Endometrial microvascular endothelial cells (primary cell): ENCODE measurements around the gene HSD11B1. TPM values are rescaled to one million over a fixed set of nuclear protein-coding genes. Genes with fewer than 3 reads are reported as not detected.

Experiments
- in situ Hi-C: cut with HindIII; loops from 2 replicates; pipeline ENCODE4 v1.10.0; 2017; ENCODE audit warnings: low sequenced_read_pairs, low pct_unique_long_range_greater_than_20kb; ENCODE audit errors: inconsistent ontology term
- total RNA-seq: library from RNA; depleted of rRNA; stranded (reverse); fragments of >200 nt; gene quantifications from one replicate; pipeline ENCODE4 v1.2.3, GENCODE V29; 2015; ENCODE audit errors: inconsistent ontology term

The HSD11B1 gene
- total RNA-seq, result 0.46 TPM

DNA sequence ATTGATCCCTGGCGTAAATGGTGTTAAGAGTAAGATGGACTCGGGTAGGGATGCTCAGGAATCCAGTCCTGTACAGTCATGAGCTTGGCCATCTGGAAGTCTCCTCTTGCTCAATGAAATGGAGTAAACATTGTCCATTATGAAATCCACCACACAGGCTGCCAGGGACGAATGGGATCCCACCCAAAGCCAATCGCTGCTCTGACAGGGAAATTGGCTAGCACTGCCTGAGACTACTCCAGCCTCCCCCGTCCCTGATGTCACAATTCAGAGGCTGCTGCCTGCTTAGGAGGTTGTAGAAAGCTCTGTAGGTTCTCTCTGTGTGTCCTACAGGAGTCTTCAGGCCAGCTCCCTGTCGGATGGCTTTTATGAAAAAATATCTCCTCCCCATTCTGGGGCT, at the start of gene HSD11B1:
TSS of gene HSD11B1 (plus strand) at position 263 of the 400 bp plus-strand sequence. CDS start at position 360, 97 bp downstream.
- in situ Hi-C loops, result no loop called here

DNA sequence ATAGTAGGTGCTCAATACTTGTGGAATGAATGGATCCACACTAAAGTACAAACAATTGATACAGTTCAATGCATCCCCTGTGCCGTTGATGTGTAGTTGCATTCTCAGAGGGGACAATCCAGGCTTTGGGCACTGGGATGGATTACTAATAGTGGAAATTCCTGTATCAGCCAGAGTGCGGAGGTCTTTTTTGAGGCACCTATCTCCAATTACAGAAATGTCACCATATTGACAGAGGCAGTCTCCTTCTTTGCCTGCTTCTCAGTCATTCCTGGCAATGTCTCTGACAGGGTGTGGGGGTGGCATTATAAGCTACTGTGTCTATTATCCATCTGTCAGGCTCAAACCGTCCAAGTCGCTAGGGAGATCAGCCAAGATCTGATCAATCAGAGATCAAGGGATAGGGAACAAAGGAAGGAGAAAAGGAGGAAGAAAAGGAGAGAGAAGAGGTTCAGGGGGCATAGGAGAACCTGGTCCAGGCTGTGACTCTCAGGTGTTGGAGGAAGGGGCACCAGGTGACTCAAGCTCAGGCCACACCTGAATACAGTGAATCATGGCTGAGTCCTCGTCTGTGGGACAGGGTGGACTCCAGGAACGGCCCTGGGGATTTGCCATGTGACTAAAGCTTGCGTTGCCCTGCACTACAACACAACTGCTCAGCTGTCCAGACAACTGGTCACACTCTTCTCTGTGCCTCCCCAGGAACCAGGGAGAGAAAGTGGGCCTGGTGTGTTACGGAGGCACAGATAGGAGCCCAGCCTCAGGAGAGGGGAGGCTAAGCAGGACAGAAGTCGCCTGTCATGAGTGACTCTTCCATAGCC, 49.0 kb upstream of the HSD11B1 start:
- in situ Hi-C loops, result no loop called here

DNA sequence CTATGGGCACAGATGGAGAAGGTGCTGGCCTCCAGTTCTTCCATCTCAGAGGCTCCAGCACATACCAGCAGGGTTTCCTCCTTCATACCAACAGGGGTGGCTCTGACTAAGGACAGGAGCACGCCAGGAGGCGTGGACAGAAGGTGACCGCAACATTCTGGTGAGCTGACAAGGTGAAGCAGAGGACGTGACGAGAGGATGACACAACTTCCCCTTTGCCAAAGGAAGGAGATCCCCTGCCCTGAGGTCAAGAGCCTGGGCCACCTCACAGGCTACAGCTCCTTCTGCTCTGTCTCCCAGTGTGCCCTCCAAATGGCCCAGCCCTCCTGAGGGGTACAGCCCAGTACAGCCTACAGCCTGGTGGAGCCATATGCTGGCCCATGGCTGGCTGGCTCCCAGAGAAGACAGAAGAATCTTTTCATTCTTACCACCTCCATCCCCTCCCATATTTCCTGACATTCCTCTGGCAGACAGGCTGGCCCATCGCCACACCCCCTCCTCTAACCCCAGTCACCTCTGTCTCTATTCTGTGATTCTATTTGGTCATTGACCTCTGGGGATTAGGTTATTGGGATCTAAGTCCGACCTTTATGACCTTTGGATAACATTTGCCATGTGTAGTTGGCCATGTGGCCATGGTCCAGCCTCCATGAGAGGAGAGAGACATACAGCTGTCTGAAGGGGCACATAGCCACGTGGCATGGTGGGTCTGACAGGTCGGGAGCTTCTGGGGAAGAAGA, 47.3 kb upstream of the HSD11B1 start:
- in situ Hi-C loops, result no loop called here

GRCh38 chr1:209657918-209658317, 46.7 kb upstream of the HSD11B1 start:
- in situ Hi-C loops, result no loop called here

DNA sequence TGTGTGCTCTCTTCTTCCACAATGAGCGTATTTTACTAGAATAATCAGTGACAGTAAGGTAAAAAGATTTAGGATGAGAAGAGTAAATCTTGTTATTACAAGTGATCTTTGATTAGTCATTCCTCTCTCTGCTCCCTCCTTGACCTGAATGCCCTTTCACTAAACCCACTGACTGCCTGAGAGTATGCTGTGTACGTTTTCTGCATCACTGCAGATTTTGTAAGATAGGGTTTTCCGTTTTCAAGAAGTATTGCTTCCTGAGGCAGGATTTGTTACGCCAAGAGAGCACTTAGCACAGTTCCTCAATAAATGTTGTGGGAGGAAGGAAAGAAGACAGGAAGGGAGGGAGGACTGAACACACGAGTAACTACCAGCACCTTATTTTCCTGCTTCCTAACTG, 44.7 kb upstream of the HSD11B1 start:
- in situ Hi-C loops, result no loop called here

DNA sequence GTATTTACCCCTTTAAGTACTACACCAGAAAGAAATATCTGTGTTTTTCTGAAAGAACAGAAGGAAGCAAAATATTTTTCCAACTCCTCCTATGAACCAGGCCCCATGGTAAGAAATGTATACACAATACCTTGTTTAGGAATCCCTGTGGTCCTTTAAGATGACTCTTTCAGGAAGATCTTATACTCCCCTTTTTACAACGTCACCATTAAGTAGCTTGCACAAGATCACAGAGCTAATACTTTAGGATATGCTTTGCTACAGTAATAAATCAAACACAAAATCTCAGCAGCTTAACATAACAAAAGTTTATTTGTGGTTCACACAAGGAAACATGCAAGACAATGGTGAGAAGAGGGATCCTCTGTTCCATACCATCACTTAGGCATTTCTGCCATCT, 43.6 kb upstream of the HSD11B1 start:
- in situ Hi-C loops, result no loop called here

DNA sequence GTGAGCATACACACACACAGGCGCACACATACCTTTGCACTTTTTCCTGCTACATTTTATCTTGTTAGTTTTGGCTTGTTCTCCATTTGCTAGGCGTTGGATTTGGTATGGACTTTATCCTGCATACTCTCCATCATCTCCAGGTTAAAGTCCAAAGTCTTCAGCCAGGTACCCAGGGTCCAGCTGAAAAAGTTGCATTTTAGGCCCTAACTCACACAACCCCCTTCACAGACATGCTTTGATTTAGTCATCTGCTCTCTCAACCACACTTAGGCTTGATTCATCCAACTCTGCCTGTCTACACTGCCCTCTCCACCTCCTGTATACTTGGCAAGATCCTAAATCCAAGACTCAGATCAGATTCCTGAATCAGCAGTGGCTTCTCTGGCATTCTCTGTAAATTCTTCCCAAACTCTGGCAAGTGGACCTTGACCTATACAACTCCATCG, 41.7 kb upstream of the HSD11B1 start:
- in situ Hi-C loops, result no loop called here

- in situ Hi-C loops, result no loop called here
Observed at GRCh38 chr1:209667103-209667502, 37.5 kb upstream of the HSD11B1 start.

DNA sequence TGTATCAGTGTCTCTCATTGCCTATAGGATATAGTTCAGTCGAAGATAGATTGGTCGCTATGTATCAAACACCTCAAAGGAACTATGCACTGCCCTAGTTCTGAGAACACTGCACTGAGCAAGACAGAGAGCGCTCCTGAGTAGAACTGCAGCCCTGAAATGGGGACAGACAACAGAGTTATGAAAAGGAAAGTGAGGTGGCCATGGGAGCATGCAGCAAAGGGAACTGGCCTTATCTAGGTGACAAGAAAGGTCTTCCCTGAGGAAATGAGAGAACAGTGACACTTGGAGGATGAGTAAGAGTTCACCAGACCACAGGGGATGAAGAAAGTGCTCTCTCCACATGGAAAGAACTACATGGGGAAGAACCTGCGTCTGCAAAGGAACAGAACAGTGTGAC, 36.9 kb upstream of the HSD11B1 start:
- in situ Hi-C loops, result no loop called here

DNA sequence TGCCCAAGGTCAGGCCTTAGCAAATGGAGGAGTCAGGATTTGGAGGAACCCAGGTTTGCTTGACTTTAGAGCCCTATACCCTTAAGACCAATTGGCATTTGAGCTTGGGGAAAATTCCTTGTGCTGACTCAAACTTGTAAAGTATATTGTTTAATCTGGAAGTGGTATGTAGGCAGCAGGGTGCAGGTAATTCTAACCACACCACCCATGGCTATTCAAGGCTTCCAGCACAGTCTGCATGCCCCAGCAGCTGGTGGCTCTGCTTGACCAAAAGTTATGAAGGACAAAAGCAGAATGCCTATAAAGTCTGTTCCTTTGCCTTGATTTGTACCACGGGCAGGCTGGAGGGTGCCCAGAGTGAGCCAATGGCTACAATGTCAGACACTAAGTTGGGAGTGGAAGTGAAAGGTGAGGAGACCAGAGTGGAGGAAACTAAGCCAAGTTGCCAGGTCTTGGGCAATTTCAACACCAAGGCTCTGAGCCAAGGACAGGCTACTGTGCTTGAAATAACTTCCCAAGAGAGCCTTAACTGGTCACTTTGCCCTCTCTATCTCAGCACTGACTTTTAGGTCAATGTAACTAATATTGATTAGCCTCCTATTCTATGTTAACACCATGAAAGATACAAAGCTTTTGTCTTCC, 34.1 kb upstream of the HSD11B1 start:
- in situ Hi-C loops, result no loop called here

GRCh38 chr1:209672705-209673630, 31.7 kb upstream of the HSD11B1 start:
- in situ Hi-C loops, result no loop called here

- in situ Hi-C loops, result no loop called here
Observed at GRCh38 chr1:209673631-209674417, 30.8 kb upstream of the HSD11B1 start.

- in situ Hi-C loops, result no loop called here
Observed at GRCh38 chr1:209674957-209675564, 29.6 kb upstream of the HSD11B1 start, which contains the start of gene G0S2. Gene G0S2 (plus strand): TSS chr1:209675412. CDS start chr1:209675685, 273 bp downstream.

- in situ Hi-C loops, result no loop called here
Observed at GRCh38 chr1:209675565-209676154, 29.0 kb upstream of the HSD11B1 start.

DNA sequence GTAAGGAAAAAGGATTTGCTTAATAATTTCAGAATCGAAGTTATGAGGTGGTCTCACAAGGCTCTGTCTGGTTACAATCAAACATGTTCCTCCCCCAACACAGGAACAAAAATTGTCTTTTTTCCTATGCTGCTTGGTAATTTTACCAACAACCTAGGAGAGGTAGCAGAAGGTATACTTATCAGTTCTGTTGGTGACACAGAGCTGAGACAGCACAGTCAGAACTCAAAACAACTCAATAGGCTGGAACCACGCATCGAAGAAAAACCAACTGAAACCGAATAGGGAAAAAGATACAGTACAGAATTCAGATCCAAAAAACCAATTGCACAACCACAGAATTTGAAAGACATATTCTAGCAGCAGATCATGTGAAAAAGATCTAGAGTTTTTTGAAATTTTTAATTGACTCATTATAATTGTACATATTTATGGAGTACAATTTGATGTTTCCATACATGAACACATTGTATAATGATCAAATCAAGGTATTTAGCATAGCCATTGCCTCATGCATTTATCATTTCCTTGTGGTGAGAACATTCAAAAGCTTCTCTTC, 25.6 kb upstream of the HSD11B1 start:
- in situ Hi-C loops, result no loop called here

DNA sequence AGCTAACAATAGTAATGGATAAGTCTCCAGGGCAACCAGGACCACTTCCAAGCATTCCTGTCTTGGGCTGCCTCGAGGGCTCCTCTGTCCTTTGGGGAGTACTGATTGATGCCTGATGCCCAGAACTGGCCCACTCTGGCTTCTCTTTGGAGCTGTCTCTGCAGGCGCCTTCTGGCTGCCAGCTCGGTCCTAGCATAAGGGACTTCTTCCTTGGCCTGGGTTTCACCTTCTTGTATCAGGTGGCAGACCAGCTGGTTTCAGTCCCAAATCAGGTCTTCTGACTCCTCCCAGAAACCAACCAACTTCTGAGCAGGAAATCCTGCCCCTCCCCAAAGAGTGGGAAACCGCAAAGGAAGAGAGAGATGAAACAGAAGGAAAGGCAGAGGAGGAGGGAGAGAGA, 18.8 kb upstream of the HSD11B1 start:
- in situ Hi-C loops, result no loop called here

DNA sequence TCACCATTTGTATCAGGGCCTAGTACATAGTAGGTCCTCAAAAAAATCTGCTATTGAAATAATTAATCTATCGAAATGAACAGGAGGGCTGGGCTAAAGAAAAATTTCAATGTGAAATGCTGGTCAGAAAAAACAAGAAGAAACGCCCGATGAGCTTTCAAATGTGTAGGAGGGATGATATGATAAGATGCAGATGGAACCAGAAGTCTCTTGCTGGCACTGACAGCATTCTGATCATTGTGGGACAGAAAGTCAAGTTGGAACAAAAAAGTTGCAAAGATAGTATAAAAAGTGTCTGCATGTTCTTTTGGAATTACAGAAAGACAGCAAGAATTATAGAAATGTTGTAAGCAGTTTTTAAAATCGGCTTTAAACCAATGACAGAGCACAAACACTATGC, 18.3 kb upstream of the HSD11B1 start:
- in situ Hi-C loops, result no loop called here
